ENCODE measurements around the gene TROAP. TPM values are rescaled to one million over a fixed set of nuclear protein-coding genes. Genes with fewer than 3 reads are reported as not detected.

TROAP gene
- total and polyA plus RNA-seq, 2 experiments from 2014 or later: 46.4 to 47.5 TPM

DNA sequence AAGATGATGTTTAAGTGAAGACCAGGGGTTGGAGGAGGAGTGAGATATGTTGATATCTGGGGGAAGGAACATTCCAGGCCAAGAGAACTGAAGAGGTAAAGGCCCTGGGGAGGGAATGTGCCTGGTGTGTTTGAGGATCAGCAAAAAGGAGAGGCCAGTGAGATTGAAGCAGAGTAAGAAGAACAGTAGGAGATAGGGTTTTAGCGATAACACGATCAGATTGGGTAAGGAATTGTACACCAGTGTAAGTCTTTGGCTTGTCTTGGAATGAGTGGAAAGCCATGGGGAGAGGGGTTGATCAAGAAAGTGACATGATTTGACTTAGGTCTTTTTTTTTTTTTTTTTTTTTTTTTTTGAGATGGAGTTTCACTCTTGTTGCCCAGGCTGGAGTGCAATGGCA lies 4.8 kb downstream of the TROAP start (continued):
- TF ChIP-seq, protein P1, sequence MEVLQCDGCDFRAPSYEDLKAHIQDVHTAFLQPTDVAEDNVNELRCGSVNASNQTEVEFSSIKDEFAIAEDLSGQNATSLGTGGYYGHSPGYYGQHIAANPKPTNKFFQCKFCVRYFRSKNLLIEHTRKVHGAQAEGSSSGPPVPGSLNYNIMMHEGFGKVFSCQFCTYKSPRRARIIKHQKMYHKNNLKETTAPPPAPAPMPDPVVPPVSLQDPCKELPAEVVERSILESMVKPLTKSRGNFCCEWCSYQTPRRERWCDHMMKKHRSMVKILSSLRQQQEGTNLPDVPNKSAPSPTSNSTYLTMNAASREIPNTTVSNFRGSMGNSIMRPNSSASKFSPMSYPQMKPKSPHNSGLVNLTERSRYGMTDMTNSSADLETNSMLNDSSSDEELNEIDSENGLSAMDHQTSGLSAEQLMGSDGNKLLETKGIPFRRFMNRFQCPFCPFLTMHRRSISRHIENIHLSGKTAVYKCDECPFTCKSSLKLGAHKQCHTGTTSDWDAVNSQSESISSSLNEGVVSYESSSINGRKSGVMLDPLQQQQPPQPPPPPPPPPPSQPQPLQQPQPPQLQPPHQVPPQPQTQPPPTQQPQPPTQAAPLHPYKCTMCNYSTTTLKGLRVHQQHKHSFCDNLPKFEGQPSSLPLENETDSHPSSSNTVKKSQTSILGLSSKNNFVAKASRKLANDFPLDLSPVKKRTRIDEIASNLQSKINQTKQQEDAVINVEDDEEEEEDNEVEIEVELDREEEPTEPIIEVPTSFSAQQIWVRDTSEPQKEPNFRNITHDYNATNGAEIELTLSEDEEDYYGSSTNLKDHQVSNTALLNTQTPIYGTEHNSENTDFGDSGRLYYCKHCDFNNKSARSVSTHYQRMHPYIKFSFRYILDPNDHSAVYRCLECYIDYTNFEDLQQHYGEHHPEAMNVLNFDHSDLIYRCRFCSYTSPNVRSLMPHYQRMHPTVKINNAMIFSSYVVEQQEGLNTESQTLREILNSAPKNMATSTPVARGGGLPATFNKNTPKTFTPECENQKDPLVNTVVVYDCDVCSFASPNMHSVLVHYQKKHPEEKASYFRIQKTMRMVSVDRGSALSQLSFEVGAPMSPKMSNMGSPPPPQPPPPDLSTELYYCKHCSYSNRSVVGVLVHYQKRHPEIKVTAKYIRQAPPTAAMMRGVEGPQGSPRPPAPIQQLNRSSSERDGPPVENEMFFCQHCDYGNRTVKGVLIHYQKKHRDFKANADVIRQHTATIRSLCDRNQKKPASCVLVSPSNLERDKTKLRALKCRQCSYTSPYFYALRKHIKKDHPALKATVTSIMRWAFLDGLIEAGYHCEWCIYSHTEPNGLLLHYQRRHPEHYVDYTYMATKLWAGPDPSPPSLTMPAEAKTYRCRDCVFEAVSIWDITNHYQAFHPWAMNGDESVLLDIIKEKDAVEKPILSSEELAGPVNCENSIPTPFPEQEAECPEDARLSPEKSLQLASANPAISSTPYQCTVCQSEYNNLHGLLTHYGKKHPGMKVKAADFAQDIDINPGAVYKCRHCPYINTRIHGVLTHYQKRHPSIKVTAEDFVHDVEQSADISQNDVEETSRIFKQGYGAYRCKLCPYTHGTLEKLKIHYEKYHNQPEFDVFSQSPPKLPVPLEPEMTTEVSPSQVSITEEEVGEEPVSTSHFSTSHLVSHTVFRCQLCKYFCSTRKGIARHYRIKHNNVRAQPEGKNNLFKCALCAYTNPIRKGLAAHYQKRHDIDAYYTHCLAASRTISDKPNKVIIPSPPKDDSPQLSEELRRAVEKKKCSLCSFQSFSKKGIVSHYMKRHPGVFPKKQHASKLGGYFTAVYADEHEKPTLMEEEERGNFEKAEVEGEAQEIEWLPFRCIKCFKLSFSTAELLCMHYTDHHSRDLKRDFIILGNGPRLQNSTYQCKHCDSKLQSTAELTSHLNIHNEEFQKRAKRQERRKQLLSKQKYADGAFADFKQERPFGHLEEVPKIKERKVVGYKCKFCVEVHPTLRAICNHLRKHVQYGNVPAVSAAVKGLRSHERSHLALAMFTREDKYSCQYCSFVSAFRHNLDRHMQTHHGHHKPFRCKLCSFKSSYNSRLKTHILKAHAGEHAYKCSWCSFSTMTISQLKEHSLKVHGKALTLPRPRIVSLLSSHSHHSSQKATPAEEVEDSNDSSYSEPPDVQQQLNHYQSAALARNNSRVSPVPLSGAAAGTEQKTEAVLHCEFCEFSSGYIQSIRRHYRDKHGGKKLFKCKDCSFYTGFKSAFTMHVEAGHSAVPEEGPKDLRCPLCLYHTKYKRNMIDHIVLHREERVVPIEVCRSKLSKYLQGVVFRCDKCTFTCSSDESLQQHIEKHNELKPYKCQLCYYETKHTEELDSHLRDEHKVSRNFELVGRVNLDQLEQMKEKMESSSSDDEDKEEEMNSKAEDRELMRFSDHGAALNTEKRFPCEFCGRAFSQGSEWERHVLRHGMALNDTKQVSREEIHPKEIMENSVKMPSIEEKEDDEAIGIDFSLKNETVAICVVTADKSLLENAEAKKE (CRISPR knock-in tag; IDR thresholded peaks at IDR 0.05): no peak
- TF ChIP-seq, protein P2, sequence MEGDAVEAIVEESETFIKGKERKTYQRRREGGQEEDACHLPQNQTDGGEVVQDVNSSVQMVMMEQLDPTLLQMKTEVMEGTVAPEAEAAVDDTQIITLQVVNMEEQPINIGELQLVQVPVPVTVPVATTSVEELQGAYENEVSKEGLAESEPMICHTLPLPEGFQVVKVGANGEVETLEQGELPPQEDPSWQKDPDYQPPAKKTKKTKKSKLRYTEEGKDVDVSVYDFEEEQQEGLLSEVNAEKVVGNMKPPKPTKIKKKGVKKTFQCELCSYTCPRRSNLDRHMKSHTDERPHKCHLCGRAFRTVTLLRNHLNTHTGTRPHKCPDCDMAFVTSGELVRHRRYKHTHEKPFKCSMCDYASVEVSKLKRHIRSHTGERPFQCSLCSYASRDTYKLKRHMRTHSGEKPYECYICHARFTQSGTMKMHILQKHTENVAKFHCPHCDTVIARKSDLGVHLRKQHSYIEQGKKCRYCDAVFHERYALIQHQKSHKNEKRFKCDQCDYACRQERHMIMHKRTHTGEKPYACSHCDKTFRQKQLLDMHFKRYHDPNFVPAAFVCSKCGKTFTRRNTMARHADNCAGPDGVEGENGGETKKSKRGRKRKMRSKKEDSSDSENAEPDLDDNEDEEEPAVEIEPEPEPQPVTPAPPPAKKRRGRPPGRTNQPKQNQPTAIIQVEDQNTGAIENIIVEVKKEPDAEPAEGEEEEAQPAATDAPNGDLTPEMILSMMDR (conservative IDR thresholded peaks at IDR 0.05; ENCODE audit: low read depth in 2 of 2): no peak

DNA sequence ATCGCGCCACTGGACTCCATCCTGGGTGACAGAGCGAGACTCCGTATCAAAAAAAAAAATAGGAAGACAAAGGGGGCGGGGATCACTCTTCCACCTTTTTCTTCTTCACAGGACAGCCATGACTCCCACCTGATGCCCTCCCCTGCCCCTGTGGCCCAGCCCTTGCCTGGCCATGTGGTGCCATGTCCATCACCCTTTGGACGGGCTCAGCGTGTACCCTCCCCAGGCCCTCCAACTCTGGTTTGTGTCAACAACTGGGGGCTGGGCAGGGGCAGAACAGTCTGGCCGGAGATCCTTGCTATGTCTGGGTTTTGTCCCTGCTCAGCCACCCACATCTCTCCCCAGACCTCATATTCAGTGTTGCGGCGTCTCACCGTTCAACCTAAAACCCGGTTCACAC lies 5.8 kb downstream of the TROAP start:
- H3K4me3 ChIP-seq: no peak overlapping the region
- H4K20me1 ChIP-seq (replicated peaks; ENCODE audit: insufficient read depth): no peaks in the 10 kb centered on the region; the same call in 1 of the 2 replicates
- Mint-ChIP-seq H3K27ac (no peak overlapping the region), H3K4me3 (no peak overlapping the region), H3K36me3 (ENCODE audit: low read depth) (peaks cover 51% of the 10 kb centered on the region), H3K4me1 (peaks cover 20% of the 10 kb centered on the region), H3K27me3 (ENCODE audit: insufficient read depth, low read depth, poor library complexity) (peaks cover 32% of the 10 kb centered on the region), H3K9me3 (no peaks in the 10 kb centered on the region; the same call in 2 of the 3 replicates)
- DNase-seq (ENCODE audit: low spot score): no peak
- H3K79me2 ChIP-seq (replicated peaks; ENCODE audit: insufficient read depth): peaks cover 3% of the 10 kb centered on the region; the same call in 1 of the 2 replicates
- H3F3A ChIP-seq (replicated peaks; ENCODE audit: low read depth): peaks cover 13% of the 10 kb centered on the region
- H3K27me3 ChIP-seq (ENCODE audit: insufficient read depth): peaks cover 29% of the 10 kb centered on the region
- ATAC-seq: no peak
- no peak overlapping the region for H3K27ac ChIP-seq (ENCODE audit: low read depth)
- H3K4me2 ChIP-seq: no peak overlapping the region
- no peak for TF ChIP-seq ZNF114 (CRISPR knock-in tag; IDR thresholded peaks at IDR 0.05)
- no peaks in the 10 kb centered on the region for H3K9me2 ChIP-seq (ENCODE audit: insufficient read depth)
- no peak overlapping the region for H2AFZ ChIP-seq
- peaks cover 18% of the 10 kb centered on the region; the same call in 1 of the 2 replicates for H3K36me3 ChIP-seq (ENCODE audit: insufficient read depth)
- peaks cover 9% of the 10 kb centered on the region; the same call in 1 of the 2 replicates for H3K4me1 ChIP-seq (ENCODE audit: insufficient read depth)
